Sigmoid colon (tissue), 7 donors: ENCODE data around the gene LAPTM4A. TPM values are rescaled to one million over a fixed set of nuclear protein-coding genes. Genes with fewer than 3 reads are reported as not detected.

ENCODE experiments used
- DNase-seq: peaks from one replicate; pipeline ENCODE4 v3.0.0-alpha.2; 2019
- H3K27ac ChIP-seq, 4 donors: fragments of 200-600 bp; sonication (generic); one replicate each; pipeline ENCODE4 v1.5.1; 2016 to 2019; ENCODE audit warnings: mild to moderate bottlenecking in 1 of 4
- H3K27me3 ChIP-seq, 3 donors: fragments of 200-600 bp; sonication (generic); one replicate each; pipeline ENCODE4 v1.5.1; 2019; ENCODE audit warnings: mild to moderate bottlenecking in 1 of 3
- H3K36me3 ChIP-seq, 4 donors: fragments of 200-600 bp; sonication (generic); one replicate each; pipeline ENCODE4 v1.5.1; 2016 to 2019
- H3K4me1 ChIP-seq, 4 donors: fragments of 200-600 bp; sonication (generic); one replicate each; pipeline ENCODE4 v1.5.1; 2017 to 2019
- H3K4me3 ChIP-seq, 4 donors: fragments of 200-600 bp; sonication (generic); one replicate each; pipeline ENCODE4 v1.5.1; 2017 to 2019; ENCODE audit warnings: mild to moderate bottlenecking in 2 of 4, moderate library complexity in 1 of 4
- H3K9me3 ChIP-seq, 4 donors: fragments of 200-600 bp in 3 of 4; sonication (generic) in 3 of 4; one replicate each; pipeline versions ENCODE4 v1.5.1 to v1.6.1; 2013 to 2019
- CTCF ChIP-seq, 4 experiments: fragments of 450-650 bp in 3 of 4; fragments of 200-600 bp in 1 of 4; IDR thresholded peaks; one replicate each; pipeline ENCODE4 v1.5.1; 2016 to 2019; ENCODE audit warnings: antibody characterized with exemption in 4 of 4, mild to moderate bottlenecking in 3 of 4, moderate library complexity in 2 of 4
- EP300 ChIP-seq, 4 donors: sonication (generic); formaldehyde crosslinking; IDR thresholded peaks; one replicate each; pipeline ENCODE4 v1.6.1; 2017; ENCODE audit warnings: antibody characterized with exemption in 4 of 4
- POLR2A ChIP-seq, 2 donors: fragments of 450-650 bp; IDR thresholded peaks; one replicate each; pipeline ENCODE4 v1.6.1; 2016; ENCODE audit warnings: antibody characterized with exemption in 2 of 2, mild to moderate bottlenecking in 2 of 2, moderate library complexity in 2 of 2
- POLR2AphosphoS5 ChIP-seq, 4 donors: sonication (generic); formaldehyde crosslinking; IDR thresholded peaks; one replicate each; pipeline ENCODE4 v1.6.1; 2017; ENCODE audit warnings: antibody characterized with exemption in 4 of 4
- WGBS, 2 donors: extraction: QIAGEN DNeasy Blood & Tissue Kit; methylation state at CpG; one replicate each; pipeline ENCODE4 v1.1.7; 2013; 5-methylcytosine and 5-hydroxymethylcytosine counted together
- intact Hi-C: fragments of 100-400 bp; cut with DNase I; formaldehyde crosslinking; loops from one replicate; pipeline ENCODE4 v1.15.1; 2023
- polyA plus RNA-seq, 3 donors: library from polyadenylated mRNA; stranded (reverse); fragments of 200-250 nt; gene quantifications; one replicate each; pipeline ENCODE4 v1.2.3, GENCODE V29; 2013
- total RNA-seq, 4 donors: library from RNA; depleted of rRNA; stranded (reverse); fragments of >200 nt; gene quantifications; one replicate each; pipeline ENCODE4 v1.1.0, GENCODE V29; 2016
- donor health status: healthy with polysubstance abuse.
- donor health status: Bipolar disorder and iron deficiency.
- donor health status: healthy.

LAPTM4A gene
- total and polyA plus RNA-seq, 7 donors, result 59.2 to 246 (median 192) TPM

DNA sequence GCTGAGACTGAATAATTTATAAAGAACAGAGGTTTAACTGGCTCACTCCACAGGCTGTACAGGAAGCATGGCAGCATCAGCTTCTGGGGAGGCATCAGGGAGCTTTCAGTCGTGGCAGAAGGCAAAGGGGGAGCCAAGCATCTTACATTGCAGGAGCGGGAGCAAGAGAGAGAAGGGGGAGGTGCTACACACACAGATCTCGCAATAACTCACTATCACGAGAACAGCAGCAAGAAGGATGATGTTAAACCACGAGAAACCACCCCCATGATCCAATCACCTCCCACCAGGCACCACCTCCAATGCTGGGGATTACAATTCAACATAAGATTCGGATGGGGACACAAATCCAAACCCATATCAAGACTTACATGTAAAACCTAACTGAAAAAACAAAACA lies 21.2 kb downstream of the LAPTM4A start:
- intact Hi-C loops, result no loop called here
- Histone ChIP-seq H3K4me3 (no peak overlapping the region), H3K4me1 (peaks cover 0 to 45% (median 38%) of the 10 kb centered on the region in 4 donors), H3K36me3 (peaks cover 16 to 75% (median 43%) of the 10 kb centered on the region in 4 donors), H3K27me3 (no peaks in the 10 kb centered on the region), H3K27ac (no peak overlapping the region), H3K9me3 (peaks cover 0 to 2% (median 0%) of the 10 kb centered on the region in 4 donors)
- no peak for DNase-seq
- 93 to 96% methylated on average over 6 of the region's 6 CpGs for WGBS, 2 donors
- TF ChIP-seq EP300 (IDR thresholded peaks at IDR 0.05) (no peak), POLR2AphosphoS5 (IDR thresholded peaks at IDR 0.05) (no peak), POLR2A (IDR thresholded peaks at IDR 0.05) (no peak), CTCF (IDR thresholded peaks at IDR 0.05) (no peak)

DNA sequence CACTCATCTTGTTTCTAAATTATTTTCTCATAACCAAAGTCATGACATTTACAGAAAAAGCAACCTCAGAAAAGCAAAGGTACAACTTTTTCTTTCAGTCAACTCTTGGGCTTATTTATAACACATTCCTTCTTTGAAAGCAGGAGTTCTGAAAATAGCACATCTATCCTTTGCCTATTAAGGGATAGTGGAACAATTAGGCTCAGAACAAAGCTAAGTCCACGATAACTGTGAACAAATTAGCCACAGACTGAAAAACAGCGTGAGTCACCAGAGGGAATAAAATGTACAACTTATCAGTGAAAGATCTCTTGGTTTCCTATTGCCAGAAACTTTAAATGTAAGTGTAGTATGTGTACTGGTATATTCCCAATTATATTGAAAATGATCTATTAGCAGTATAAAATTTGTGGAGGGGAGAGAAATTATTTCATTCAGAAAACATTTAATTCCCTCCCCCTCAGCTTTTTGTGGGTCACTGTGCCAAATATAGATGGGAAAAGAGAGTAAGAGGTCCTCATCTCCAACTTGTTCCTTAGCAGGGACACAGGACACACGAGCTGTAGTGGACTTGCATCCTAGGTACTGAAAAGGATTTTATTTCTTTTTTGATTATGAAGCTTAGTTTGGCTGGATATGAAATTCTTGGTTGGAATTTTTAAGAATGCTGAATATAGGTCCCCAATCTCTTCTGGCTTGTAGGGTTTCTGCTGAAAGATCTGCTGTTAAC lies 23.6 kb downstream of the LAPTM4A start:
- no peaks in the 10 kb centered on the region for H3K27me3 ChIP-seq
- 57 to 77% methylated on average over 3 of the region's 3 CpGs for WGBS, 2 donors
- H3K4me3 ChIP-seq, result no peak overlapping the region
- intact Hi-C loops, result no loop called here
- peaks cover 5 to 51% (median 27%) of the 10 kb centered on the region in 4 donors for H3K36me3 ChIP-seq
- DNase-seq, result no peak
- TF ChIP-seq POLR2A (IDR thresholded peaks at IDR 0.05) (no peak), CTCF (IDR thresholded peaks at IDR 0.05) (no peak), EP300 (IDR thresholded peaks at IDR 0.05) (no peak)
- H3K27ac ChIP-seq, result peak overlapping the region; percentile 44 to 75 (median 65)
- H3K9me3 ChIP-seq, result peaks cover 0 to 2% (median 0%) of the 10 kb centered on the region in 4 donors
- peaks cover 0 to 22% (median 16%) of the 10 kb centered on the region in 4 donors for H3K4me1 ChIP-seq

DNA sequence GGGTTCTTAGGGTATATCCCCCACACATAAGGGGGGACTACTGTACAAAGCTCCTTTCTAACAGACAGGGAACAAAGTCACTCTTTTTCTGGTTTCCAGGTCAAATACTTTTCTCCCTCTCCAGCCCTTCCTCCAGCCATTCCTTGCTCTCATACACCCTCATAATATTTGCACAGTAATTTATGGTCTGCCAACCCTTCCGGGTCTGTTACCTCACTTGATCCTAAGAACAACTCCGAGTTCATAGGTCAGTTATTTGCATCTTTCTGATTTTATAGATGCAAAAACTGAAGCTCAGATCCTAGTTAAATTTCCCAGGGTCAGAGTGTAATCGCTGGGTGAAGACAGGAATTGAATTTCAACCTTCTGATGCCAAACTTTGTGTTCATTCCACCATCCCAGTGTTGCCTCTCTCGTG lies 24.2 kb downstream of the LAPTM4A start:
- Histone ChIP-seq H3K4me3 (no peak overlapping the region), H3K36me3 (peaks cover 5 to 45% (median 23%) of the 10 kb centered on the region in 4 donors), H3K27me3 (no peaks in the 10 kb centered on the region), H3K27ac (peak overlapping the region; percentile 44 to 75 (median 65)), H3K4me1 (peaks cover 0 to 19% (median 15%) of the 10 kb centered on the region in 4 donors), H3K9me3 (peaks cover 0 to 2% (median 0%) of the 10 kb centered on the region in 4 donors)
- no peak for DNase-seq
- intact Hi-C loops, result no loop called here
- WGBS, 2 donors, result 17 to 63% methylated on average over 4 of the region's 4 CpGs
- TF ChIP-seq POLR2A (IDR thresholded peaks at IDR 0.05) (no peak), CTCF (IDR thresholded peaks at IDR 0.05) (no peak), EP300 (IDR thresholded peaks at IDR 0.05) (no peak), POLR2AphosphoS5 (IDR thresholded peaks at IDR 0.05) (peak in 1 of 4 donors; percentile 14)

DNA sequence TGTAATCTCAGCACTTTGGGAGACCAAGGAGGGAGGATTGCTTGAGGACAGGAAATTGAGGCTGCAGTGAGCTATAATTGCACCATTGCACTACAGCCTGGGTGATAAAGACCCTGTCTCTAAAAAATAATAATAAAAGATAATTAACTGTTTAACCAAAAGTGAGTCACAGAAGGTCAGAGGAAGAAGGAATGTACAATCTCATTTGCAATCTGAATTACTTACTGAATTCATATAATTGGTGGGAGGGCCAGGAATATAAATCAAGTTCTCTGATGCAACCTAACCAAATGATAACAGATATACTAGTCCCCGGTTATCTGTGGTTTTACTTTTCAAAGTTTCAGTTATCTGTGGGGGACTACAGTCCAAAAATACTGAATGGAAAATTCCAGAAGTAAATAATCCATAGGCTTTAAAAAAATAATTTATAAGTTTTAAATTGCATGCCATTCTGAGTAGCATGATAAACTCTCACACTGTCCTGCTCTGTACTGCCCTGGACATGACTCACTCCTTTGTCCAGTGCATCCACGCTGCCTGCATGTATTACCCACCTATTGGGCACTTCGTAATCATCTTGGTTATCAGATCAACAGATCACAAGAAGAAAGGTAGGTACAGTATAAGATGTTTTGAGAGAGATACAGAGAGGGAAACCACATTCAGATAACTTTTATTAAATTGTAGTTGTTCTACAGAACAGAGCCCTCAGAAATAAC lies 26.2 kb downstream of the LAPTM4A start:
- peaks cover 0 to 1% (median 0%) of the 10 kb centered on the region in 4 donors for H3K9me3 ChIP-seq
- H3K4me1 ChIP-seq, result peaks cover 0 to 19% (median 15%) of the 10 kb centered on the region in 4 donors
- no peaks in the 10 kb centered on the region for H3K27me3 ChIP-seq
- no peak for TF ChIP-seq CTCF (IDR thresholded peaks at IDR 0.05)
- no peak for TF ChIP-seq EP300 (IDR thresholded peaks at IDR 0.05)
- no peak for TF ChIP-seq POLR2AphosphoS5 (IDR thresholded peaks at IDR 0.05)
- TF ChIP-seq POLR2A (IDR thresholded peaks at IDR 0.05), result no peak
- intact Hi-C loops, result no loop called here
- H3K36me3 ChIP-seq, result peaks cover 5 to 25% (median 8%) of the 10 kb centered on the region in 4 donors
- H3K27ac ChIP-seq, result no peak overlapping the region
- no peak overlapping the region for H3K4me3 ChIP-seq
- WGBS, 2 donors, result 95 to 96% methylated on average over 3 of the region's 3 CpGs
- DNase-seq, result no peak
